ENCODE results near the gene ODAD4.

Gene ODAD4, protein sequence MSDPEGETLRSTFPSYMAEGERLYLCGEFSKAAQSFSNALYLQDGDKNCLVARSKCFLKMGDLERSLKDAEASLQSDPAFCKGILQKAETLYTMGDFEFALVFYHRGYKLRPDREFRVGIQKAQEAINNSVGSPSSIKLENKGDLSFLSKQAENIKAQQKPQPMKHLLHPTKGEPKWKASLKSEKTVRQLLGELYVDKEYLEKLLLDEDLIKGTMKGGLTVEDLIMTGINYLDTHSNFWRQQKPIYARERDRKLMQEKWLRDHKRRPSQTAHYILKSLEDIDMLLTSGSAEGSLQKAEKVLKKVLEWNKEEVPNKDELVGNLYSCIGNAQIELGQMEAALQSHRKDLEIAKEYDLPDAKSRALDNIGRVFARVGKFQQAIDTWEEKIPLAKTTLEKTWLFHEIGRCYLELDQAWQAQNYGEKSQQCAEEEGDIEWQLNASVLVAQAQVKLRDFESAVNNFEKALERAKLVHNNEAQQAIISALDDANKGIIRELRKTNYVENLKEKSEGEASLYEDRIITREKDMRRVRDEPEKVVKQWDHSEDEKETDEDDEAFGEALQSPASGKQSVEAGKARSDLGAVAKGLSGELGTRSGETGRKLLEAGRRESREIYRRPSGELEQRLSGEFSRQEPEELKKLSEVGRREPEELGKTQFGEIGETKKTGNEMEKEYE

DNA sequence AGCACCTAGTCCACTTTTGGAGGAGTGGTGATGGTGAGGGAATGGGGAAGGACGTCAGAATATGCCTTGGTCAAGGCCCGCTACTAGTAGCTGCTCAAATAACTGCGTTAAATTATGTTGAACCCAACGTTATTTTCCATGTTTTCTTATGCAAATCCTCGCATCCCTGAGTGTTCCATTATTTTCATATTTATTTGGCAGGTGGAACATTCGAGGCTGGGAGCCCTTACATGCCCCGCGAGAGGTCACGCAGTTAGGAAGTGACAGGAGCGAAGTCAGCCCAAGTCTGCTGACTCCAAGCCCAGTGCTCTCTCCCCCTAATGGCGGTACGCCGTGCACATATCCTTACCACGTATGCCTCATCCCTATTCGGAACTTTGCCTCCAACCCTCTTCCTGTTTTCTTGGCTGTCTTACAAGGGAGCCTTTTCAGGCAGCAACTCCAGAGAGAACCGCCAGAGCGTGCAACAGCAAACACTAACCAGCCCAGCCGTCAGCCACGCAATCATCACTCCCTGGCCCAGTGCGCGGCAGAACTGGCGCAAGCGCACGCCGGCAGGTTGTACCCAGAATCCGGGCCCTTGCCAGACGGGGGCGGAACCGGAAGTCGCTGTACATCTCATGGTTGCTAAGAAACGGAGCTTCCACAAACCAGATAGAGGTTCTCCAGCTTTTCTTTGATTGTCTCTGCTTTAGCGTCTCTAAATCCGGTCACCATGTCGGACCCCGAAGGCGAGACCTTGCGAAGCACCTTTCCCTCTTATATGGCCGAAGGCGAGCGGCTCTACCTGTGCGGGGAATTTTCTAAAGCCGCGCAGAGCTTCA lies at the start of gene ODAD4:
Gene ODAD4, plus strand, starts transcription at position 609 of the 824 bp plus-strand sequence. Its CDS starts 107 bp downstream, at position 716.
- DNase-seq: peak; percentile 95

GRCh38 chr17:41882756-41883155 lies 47.7 kb upstream of the ODAD4 start:
- DNase-seq: no peak

GRCh38 chr17:41885733-41886132 lies 44.7 kb upstream of the ODAD4 start:
- no peak for DNase-seq

DNA sequence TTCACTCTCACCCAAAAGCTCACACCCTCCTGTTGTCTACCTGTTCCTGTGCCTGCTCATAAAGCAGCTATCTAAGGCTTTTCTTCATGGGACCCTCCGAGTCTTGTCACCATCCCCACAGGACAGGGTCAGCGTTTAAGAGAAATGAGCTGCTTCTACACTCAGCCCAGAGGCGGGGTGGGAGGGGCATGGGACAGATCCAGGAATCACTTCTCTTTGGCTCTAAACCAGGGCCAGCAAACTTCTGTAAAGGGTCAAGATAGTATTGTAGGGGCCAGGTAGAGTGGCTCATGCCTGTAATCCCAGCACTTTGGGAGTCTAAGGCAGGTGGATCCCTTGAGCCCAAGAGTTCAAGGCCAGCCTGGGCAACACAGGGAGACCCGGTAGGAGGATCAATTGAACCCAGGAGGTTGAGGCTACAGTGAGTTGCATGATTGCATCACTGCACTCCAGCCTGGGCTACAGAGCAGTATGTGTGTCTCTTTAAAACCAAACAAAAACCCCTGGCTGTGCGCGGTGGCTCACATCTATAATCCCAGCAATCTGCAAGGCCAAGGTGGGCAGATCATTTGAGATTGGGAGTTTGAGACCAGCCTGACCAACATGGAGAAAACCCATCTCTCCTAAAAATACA lies 42.0 kb upstream of the ODAD4 start:
- DNase-seq: no peak

DNA sequence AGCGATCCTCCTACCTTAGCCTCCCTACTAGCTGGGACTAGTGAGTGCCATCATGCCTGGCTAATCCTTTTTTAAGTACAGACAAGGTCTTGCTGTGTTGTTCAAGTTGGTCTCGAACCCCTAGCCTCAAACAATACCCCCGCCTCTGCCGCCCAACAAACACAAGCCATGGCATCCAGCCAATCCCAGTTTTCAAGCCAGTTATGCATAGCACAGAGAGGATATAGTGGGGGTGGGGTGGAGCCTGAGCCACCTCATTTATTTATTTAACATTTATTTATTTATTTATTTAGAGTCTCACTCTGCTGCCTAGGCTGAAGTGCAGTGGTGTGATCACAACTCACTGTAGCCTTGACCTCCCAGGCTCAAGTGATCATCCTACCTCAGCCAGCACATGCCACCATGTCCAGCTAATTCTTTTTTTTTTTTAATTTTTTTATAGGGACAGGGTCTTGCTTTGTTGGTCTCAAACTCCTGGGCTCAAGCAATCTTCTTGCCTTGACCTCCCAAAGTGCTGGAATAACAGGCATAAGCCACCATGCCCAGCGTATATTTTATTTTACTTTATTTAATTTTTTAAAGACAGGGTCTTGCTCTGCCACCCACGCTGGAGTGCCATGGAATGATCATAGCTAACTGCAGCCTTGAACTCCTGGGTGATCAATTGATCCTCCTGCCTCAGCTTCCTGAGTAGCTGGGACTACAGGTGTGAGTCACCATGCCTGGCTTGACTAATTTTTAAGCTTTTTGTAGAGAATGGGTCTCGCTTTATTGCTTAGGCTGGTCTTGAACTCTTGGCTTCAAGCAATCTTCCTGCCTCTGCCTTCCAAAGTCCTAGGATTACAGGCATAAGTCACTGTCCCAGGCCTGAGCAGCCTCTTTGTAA lies 39.0 kb upstream of the ODAD4 start:
- no peak for DNase-seq

- no peak for DNase-seq
Observed at GRCh38 chr17:41892021-41892376, 38.4 kb upstream of the ODAD4 start.

GRCh38 chr17:41893384-41893783 lies 37.0 kb upstream of the ODAD4 start:
- no peak for DNase-seq

GRCh38 chr17:41894791-41895331 lies 35.6 kb upstream of the ODAD4 start:
- DNase-seq: no peak

GRCh38 chr17:41895617-41896016 lies 34.8 kb upstream of the ODAD4 start:
- DNase-seq: no peak

DNA sequence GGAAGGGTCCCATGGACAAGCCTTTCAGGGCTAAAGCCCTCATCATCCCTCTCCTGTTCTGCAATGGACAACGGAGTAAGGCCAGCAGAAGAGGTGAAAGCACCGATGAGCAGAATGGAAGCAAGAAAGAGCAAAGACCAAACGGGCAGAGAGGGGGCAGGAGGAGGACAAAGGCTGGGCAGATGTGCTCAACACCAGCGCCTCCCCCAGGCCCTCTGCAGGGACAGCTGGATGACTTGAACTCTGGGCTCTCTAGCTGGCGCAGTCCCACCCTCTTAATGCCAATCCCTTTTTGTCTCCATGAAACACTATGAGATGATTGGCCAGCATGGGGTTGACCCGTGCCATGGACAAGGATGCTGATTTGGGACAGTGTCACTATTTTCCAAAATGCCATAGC lies 33.7 kb upstream of the ODAD4 start:
- no peak for DNase-seq

DNA sequence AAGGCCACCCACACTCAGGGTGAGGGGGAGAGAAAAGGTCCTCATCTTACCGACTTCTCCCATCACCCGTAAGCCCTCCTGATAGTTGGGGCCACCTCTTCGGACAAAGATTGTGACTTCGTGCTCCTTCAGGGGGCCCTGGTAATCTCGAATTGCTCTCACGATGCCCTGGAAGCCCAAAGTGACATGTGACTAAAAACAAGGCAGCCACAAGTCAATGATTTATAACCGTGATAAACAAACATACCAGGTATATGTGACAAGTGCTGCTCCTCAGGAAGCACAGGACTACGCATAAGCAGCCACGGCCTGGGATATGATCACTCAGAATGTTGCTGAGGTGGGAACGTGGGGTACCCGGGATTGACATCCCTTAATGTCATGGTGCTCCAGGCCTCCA lies 28.8 kb upstream of the ODAD4 start:
- no peak for DNase-seq

- no peak for DNase-seq
Observed at GRCh38 chr17:41904242-41904841, 26.1 kb upstream of the ODAD4 start.

DNA sequence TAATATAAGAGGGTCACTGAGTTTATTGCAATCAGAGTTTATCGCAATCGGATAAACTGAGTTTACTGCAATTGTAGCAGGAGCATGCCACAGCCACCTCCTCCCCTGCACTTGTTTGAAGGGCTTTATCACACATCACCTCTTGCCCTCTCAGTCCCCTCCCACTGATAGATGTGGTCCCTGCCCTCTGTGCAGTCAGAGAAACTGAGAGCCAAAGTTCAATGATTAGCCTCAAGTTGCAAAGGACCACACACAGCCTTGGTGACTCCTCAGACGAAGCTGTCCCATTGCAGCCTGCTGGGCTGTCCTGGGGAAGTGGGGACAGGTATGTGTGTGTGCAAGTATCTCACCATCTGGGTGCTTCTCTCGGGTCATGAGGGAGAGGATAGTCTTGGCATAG lies 25.2 kb upstream of the ODAD4 start:
- DNase-seq: no peak

DNA sequence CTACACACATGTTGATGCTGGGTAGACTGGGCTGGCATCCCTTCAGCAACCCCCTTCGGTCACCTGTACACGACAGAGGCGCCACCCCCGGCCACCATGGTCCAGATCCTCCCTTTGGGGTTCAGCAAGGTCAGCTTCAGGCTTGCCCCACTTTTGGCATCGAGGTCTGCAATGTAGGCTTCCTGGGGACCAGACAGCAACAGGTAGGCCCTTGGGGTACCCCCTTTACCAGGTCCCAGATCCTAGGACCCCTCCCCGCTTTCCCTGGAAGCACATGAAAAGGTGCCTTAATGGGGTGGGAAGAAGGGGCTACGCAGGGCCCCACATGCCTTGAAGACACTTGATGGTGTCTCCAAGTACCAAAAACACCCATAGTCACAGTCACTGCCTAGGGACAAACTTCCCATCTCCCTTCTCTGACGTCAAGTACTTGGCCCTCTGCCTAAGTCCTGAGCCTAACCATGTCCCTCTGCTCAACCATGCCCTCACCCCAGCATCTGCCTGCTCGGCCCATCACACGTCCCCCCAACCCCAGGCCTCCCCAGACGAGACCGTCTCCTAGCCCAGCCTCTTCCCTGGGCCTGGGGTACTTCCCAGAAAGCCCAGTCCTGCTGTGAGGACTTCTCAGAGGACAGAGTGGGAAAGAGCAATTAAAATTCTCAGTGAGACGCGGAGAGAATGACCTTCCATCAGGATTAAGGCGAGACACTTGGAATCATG lies 23.8 kb upstream of the ODAD4 start:
- no peak for DNase-seq

DNA sequence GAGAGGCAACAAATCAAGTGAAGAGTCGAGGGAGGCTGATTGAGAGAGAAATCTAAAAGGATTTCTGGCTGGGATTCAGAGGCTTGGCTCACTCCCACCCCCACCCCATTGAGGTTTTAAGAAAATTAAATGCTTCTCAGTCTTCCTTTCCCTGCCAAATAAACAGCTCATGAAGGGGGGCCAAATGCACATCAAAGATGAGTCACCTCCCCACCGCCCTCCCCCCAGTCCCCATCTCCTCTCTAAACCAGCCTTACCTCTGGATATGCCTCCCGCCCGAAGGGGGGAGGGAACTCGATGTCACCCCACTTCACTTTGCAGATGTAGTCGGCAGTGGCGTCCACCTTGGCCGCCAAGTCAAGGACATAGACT lies 23.2 kb upstream of the ODAD4 start:
- no peak for DNase-seq

DNA sequence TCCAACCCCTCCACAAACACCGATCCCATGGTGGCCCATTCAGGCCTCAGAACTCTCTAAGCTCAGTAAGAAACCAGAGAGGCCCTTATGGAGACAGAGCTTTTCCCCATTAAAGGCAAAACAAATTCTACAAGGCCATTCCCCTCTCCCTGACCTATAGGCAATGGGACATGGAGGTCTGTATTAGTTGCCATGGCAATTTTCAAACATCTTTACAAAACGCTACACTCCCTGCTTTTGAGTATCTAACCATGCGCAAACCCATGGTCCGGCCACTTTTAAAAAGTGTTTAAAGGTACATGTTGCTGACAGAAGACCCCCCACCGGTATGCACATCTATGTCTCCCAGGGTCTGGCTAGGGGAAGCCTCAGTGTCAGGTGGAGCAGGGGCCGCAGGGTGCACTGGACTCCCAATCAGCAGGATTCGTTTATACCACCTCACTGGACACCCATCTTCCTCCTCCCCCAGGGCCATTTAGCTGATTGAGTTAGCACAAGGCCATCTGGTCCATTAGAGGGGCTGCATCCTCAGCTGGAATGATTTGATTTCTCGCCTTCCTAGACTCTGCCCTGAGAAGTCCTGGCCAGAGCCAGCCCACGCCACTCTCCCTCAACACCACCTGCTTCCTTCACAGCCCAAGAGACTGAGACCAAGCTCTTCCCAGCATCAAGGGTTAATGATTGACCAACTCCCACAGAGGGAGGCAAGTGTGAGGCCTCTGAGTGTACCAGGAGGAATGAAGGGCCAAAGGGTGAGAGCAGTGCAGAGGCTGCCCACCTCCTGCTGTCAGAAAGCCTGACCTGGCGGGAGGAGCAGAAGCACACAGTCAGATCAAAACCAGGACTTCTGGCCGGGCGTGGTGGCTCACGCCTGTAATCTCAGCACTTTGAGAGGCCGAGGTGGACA lies 22.5 kb upstream of the ODAD4 start:
- DNase-seq: no peak

- no peak for DNase-seq
Observed at GRCh38 chr17:41909088-41909487, 21.3 kb upstream of the ODAD4 start.

GRCh38 chr17:41910701-41911391 lies 19.6 kb upstream of the ODAD4 start:
- DNase-seq: no peak

- no peak for DNase-seq
Observed at GRCh38 chr17:41912925-41913324, 17.5 kb upstream of the ODAD4 start.

All from NCI-H2171 (cell line).